Right renal pelvis (tissue), 4 donors: ENCODE data around the gene COL23A1. TPM values are rescaled to one million over a fixed set of nuclear protein-coding genes. Genes with fewer than 3 reads are reported as not detected.

Experiments
- DNase-seq, 4 donors: peaks; one replicate each; pipeline ENCODE4 v3.0.0-alpha.2; 2013; ENCODE audit warnings: low read depth in 4 of 4, low spot score in 3 of 4, missing footprints in 1 of 4
- polyA plus RNA-seq, 4 donors: library from polyadenylated mRNA; unstranded; fragments of 120-200 nt; gene quantifications; one replicate each; pipeline ENCODE4 v1.2.1, GENCODE V29; 2013; ENCODE audit not compliant: insufficient read length in 4 of 4

Gene COL23A1
- polyA plus RNA-seq, 4 donors, result 5.7 to 8.2 (median 6.4) TPM

DNA sequence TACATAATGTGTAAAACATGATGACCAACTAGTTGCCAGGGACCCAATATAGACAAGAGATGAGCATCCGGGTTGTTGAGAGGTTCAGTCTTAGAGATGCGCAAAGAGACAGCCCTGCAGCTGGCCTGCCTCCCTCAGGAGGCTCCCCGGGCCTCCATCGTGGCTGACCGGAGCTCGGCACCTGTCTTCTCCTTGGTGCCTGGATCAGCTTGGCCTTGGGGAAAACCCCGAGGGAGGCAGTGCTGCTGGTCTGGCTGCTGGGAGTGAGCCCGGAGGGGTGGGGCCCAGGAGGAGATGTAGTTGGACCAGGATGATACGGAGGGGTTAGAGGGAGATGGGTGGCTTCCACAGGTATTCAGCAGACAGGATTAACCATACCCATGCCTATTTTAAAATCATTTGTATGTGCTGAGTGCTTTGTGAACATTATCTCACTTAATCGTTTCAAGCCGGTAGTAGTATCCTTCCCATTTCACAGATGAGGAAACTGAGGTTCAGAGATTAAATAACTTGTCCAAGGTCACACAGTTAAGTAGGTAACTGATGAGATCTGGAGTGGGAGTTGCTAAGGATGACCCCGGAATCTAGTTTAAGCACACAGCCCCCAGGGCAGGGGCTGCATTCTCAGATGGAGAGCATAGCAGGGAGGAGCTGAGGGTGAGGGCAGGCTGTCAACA lies 173.8 kb downstream of the COL23A1 start:
- DNase-seq, result no peak

DNA sequence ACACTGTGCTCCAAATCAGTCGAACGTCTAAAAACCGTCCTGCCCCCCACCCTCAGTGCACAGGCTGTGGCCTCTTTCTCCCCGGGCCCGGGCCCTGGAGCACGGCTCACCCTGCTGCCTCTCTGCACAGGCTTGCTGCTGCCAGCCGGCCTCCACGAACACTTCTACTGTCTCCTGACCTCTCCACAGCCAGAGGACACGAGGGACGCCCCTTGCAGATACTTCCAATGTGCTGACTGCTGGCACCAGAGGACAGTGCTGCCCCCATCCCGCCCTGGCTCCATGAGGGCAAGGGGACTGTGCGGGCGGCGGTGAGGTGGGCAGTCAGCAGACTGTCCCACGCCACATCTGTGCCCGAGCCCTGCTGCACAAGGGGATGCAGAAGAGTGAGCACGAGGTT lies 174.8 kb downstream of the COL23A1 start:
- no peak for DNase-seq

DNA sequence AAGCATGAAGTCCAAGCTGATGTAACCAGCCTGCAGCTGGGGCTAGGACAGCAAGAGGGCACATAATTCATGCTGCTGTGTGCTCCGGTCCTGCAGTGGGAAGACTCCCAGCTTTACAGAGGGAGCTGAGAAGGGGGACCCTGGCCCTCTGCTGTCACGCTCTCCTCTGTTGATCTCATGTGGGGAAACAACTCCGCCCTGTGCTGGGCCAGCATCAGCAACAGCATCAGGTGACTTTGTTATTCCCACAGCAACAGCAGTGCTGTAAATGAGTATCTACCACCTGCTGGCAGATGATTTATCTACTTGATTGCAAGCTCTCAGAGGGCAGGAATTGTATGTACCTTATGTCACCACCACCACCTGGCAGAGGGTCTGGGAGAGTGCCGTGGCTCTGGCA lies 176.2 kb downstream of the COL23A1 start:
- DNase-seq, result no peak

DNA sequence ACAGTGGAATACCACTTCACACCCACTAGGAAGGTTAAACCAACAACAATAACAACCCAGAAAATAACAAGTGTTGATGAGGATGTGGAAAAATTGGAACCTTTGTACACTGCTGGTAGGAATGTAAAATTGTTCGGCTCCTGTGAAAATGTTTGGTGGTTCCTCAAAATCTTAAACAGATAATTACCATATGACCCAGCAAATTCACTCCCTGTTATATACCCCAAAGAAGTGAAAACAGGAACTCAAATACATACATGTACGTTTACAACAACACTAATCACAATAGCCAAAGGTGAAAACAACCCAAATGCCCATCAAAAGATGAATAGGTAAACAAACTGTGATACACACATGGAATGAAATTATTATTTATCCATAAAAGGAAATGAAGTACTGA lies 179.1 kb downstream of the COL23A1 start:
- DNase-seq, result no peak

DNA sequence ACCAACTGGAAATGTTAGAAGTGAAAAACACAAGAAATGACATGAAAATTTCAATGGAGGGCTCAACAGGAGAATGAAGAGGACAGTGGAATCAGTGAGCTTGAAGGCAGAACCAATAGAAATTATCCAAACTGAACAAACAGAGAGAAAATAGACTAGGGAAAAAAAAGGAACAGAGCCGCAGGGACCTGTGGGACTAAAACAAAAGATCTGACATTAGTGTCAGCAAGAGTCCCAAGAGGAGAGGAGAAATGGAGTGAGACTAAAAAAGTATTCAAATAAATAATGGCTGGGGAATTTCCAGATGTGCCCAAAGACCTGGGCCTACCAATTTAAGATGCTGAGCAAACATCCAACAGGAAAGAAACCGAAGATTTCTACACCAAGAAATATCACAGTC lies 182.5 kb downstream of the COL23A1 start:
- no peak for DNase-seq

DNA sequence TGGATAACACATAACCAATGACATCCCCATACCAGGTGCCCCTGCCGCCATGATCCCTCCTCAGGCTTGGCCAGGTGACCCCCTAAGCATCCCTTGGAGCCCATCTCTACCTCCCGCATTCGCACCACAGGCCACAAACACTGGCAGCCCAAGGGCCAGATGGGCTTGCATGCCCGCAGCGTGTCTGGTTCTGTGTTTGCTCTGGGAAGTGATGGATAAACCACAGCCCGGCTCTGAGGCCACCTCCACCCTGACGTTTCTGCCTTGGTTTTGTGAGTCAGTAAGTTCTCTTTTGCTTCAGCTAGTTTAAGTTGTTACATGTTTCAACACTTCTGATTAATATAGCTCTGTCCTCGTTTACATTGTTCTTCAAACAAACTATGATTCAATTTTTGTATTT lies 185.2 kb downstream of the COL23A1 start:
- no peak for DNase-seq

DNA sequence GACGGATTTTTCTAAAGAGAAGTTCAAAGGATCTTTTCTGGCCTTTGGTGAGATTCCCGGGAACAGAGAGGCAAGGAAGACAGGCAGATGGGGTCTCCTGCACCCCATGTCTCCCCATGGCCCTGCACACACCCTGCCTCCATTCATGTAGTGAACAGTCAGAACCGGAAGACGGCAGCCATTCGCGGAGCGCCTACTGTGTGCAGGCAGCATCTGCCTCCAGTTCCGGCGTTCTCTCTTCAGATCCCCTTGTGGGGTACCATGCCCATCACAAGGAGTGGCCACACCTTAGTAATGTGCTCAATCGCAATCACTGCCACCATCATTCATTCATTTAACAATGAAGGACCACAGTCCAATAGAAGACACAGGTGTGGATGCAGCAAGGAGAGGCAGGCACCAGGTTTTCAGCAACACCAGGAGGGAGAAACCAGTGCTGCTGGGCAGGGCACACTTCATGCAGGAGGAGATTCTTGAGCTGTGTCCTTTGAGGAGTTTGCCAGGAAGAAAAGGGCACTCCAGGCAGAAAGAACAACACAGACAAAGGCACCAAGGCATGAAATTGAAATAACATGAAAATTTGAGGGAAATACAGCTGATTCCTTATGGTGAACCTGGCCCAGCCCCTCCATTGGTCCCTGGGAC lies 186.1 kb downstream of the COL23A1 start:
- no peak for DNase-seq

DNA sequence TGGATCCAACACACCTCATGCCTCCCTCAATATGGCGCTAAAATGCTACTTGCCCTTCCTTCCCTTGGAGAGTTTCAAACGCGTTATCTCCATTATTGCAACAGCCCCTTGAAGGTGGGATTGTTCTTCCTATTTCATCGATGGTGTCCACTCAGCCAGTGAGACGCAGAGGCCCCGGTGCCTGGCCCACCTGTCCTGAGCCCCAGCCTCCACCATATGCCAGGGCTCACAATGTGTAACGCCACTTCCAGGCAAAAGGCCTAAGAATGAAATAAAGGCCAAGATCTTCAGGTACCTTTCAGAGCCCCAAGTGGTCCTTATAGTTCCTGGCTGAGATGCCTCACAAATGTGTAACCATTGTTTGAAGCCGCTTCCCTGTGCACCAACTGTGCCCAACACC lies 186.8 kb downstream of the COL23A1 start:
- DNase-seq, result no peak

DNA sequence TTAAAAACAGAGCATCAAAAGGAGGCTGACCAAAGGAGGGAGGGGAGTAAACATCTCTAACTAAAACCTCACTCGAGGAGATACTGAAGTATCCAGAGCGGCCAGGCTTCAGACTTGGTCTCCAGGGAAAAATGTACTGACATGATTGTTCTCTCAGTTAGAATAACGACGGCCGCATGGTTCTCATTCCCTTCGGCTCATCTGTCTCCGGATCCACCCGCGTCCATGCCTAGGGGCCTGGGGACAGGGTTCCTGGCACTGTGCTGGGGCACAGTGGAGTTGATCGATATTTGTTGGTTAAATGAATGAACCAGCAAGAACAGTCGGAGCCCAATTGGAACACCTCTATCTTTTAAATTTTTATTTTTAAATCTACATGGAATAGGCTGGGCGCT lies 190.5 kb downstream of the COL23A1 start:
- DNase-seq, result no peak

DNA sequence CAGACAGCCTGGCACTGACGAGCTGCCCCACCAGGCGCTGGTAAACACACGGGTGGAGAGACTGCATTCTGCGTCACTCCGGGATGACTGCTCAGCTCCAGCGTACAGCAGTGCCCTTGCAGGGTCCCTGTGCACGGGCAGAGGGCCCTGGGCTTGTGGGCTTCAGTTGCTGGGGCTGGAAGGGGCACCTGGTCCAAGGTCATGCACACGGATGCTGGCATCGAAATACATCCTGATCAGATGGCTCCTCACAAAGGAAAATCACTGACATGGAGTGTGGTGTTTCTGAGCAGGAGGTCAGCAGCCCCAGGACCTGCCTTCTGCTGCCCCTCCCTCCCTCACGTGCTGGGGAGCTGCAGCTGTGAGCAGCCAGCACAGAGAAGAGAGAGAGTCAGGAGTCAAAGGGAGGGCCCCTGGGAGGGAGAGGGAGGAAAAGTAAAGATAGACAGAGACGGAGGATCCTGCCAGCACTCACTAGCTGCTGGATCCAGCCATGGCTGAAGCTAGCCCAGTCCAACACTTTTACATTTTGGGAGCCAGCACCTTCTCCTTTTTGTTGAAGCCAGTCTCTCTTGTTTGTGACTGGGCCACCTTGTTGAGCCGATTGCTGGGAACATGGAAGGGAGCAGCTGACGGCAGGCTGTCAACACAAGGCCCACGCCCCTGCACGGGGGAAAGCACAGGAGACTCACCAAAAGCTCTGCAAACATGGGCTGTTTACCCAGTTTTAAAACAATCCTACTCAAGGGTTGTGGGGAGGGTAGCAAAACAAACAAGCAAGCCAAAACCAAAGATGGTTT lies 191.1 kb downstream of the COL23A1 start:
- no peak for DNase-seq

DNA sequence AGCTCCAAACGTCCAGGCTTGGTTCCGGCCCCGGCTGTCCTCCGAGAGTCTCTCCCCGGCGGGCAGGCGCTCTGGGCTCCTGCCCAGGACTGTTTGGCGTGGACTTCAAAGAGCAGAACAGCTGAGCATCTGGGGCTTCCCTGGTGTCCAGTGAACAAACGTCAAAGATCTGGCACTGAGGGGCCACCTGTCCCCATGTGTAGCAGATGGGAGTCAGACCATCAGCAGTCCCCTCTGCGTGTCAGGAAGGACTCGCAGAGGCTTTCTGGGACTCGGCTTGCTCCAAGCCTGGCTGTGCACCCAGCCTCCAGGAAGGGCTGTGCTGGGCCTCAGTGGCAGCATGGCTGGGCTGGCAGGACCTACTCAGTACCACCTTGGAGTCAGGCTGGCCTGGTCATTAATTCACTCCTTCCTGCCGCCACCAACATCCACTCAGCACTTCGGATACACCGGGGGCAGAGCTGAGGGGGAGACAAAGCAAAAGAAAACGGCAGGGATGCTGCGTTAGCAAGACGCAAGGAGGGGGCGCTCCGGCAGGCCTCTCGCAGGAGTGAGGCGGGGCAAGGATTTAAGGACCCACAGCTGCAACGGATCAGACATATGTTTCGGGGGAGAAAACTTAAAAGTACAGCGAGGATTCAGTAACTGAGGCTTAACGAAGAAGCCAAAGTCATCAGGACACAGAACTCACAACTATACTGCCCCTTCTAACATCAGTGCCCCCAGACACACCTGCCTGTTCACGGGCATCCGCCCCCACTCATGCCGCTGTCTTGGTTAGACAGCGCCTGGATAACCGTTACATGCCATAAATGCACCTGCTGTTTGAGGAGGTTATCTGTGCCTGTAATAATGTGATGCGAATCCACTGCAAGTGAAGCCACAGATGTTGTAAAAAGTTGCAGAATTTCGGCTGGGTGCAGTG lies 193.1 kb downstream of the COL23A1 start:
- peak in 3 of 4 donors; percentile 51 to 64 (median 55) for DNase-seq

DNA sequence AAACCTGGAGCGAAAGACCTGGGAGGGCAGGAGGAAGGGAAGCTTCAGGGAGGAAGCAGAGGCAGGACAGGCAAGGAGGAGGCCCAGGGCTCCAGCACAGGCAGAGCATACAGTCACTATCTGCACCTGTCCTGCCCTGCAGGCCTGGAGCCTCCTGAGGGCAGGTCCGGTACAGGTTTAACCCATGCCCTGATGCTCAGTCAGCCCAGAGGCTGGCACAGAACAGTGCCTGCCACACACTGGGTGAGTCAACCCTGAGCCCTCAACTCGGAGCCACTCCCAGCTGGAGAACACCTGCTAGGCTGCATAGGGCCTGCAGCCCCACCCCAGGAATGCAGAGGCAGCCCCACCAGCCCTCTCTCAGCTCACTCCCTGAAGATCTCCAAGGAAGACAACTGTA lies 196.1 kb downstream of the COL23A1 start:
- DNase-seq, result no peak

DNA sequence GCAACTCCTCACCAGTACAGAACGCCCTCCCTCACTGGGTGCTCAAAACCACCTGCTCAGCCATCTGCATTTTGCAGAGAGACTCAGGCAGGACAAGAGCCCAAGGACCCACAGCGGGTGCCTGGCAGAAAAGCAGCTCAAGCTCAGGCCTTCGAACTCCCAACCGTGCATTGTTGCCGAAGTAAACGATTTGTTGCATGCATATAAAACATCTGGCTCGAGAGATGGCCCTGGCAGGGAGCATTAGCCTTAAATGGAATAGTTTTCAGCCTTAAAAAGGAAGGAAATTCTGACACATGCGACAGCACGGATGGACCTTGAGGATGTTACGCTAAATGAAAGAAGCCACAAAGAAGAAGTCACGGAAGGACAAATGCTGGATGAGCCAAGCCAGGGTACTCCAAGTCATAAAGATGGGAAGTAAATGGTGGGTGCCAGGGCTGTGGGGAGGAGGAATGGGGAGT lies 197.2 kb downstream of the COL23A1 start:
- no peak for DNase-seq

DNA sequence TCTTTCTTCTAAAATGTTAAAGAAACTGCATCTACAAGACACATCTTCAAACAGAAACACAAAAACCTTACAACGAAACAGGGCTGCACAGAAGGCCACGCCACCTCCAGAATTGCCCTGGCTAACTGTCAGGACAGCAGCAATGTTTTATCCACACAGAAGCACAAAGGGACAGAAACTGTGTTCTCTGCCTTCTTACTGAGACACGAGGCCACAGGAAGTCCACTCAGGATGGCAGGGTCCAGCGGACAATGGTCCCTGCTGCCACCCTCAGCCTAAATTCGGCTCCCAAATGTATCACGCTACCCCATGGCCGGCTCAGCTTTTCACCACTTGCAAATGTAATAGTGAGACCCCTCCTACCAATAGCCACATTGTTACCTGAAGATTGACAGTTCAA lies 197.8 kb downstream of the COL23A1 start:
- no peak for DNase-seq

DNA sequence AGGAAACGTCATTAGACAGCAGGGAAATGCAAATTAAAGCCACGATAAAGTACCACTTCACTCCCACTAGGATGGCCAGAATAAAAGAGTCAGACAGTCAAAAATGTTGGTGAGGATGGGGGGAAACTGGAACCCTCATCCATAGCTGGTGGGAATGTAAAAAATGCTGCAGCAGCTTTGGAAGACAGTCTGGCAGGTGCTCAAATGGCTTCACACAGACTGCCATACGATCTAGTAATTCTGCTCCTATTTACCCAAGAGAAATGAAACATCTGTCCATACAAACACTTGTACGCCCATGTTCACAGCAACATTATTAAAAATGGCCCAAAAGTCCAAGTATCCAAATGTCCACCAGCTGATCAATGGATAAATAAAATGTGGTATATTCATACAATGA lies 198.7 kb downstream of the COL23A1 start:
- no peak for DNase-seq

DNA sequence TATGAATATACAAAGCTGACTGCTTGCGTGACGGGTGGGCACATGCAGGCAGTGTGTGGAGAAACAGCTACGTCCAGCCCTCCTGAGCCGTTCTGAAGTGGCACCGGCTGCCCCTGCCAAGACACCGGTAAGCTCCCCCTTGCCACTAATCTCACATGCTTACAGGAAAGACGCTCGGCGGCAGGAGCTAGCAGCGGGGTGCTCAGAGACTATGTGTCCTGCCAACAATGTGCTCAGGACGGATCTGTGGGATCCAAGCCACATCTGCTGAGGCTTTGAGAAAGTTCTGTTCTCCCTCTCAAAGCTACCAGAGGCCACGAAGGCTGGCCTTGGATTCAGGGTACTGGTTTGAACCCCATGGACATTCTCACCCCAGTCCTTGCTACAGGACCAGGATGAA lies 200.4 kb downstream of the COL23A1 start:
- no peak for DNase-seq

DNA sequence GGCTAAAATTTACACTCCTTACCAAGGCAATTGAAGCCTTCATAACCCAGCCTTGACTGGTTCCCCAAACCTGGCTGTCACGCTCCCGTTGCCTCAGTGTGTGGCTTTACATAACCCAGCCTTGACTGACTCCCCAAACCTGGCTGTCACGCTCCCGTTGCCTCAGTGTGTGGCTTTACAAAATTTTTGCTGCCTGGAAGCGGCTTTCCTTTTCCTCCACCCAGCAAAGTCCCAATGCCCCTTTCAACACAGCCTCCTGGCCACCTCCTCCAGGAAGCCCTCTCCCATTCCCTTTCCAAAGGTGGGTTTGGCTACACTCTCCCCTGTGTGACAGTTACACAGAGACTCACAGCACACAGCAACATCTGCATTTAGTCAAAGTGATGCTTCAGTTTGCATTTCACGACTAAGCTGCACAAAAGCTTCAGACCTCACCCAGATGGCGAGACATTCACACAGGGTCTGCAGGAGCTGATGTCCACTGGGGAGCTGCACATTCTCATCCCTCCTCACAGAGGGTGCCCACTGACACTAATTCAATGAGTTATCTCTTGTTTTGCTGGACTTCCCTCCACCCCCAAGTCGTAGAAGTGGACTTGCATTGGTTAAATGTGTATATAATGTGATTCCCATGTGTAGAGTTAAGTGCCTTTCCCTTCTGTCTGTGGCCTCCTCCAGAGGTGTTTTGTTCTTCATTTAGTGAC lies 201.0 kb downstream of the COL23A1 start:
- DNase-seq, result no peak

DNA sequence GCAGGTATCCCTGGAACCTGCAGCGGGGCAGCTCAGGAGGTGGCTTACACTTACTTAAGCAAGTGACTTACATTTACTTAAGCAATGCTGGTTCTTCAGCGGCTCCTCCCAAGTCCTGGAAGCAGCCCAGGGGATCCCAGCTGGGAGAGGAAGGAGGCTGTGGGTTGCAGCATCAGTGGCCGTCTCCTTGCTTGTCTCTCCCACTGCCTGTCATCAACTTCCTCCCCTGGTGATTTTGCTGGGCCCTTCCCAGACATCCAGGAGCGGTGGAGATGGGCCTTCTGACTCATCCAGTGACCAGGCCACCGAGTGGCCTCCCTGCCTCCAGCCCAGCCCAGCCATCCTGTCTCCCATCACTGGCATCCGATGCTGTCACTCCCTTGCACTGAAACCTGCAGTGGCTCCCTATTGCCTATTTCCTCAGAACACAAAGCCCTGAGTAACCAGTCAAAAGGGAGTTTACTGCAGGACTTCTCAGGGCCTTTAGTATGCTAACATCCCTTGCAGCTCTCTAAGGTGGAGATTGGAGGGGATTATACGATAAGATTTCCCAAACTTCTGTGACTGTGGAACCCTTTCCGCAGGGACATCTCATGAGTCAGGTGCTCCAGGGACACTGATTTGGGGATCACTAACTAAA lies 201.7 kb downstream of the COL23A1 start:
- no peak for DNase-seq

DNA sequence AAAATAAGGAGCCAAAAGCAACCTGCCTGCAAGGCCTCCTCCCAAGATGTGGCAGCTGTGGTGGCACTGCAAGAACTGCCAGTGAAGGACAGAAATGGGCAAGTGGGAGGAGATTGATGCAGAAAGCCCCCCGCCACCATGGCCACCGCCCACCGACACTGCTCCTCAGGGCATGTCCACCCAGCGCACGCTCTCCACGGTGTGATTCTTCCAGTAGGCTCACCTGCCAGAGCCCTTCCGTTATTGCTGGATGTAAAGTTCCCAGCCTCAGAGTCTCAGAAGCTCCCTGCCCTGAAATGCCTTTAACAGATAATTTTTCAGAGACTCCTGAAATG lies 202.4 kb downstream of the COL23A1 start:
- DNase-seq, result no peak
